Adrenal gland (tissue), 12 donors: ENCODE measurements around the gene LTBP2. TPM values are rescaled to one million over a fixed set of nuclear protein-coding genes. Genes with fewer than 3 reads are reported as not detected.
A peak's percentile ranks its signal among the peaks of the same experiment; 100 is the strongest.

Experiments
- DNase-seq, 7 donors: peaks; one replicate each; pipeline ENCODE4 v3.0.0-alpha.2; 2019 to 2020
- H3K27ac ChIP-seq, 5 donors: fragments of 200-600 bp; sonication (generic) in 4 of 5; 1 replicate in 3 of 5; 2 replicates in 2 of 5; pipeline versions ENCODE4 v1.5.1 to v1.8.0; 2016 to 2020; ENCODE audit warnings: mild to moderate bottlenecking in 1 of 5
- H3K27me3 ChIP-seq: fragments of 200-600 bp; 2 replicates; pipeline ENCODE4 v1.8.0; 2021
- H3K36me3 ChIP-seq, 2 donors: fragments of 200-600 bp; replicated peaks in 1 of 2; 1 replicate in 1 of 2; 2 replicates in 1 of 2; pipeline versions ENCODE4 v1.5.1 to v1.8.0; 2018 to 2022
- H3K4me1 ChIP-seq, 2 donors: fragments of 200-600 bp; replicated peaks in 1 of 2; 1 replicate in 1 of 2; 2 replicates in 1 of 2; pipeline versions ENCODE4 v1.5.1 to v1.8.0; 2018 to 2021
- H3K4me3 ChIP-seq, 4 donors: fragments of 200-600 bp; sonication (generic) in 3 of 4; one replicate each; pipeline ENCODE4 v1.5.1; 2016 to 2018
- H3K9me3 ChIP-seq, 3 donors: fragments of 200-600 bp; sonication (generic) in 1 of 3; replicated peaks in 1 of 3; 1 replicate in 2 of 3; 2 replicates in 1 of 3; pipeline versions ENCODE4 v1.5.1 to v1.8.0; 2016 to 2021
- POLR2A ChIP-seq, 2 donors: fragments of 450-650 bp; IDR thresholded peaks; one replicate each; pipeline ENCODE4 v1.6.1; 2017; ENCODE audit warnings: antibody characterized with exemption in 2 of 2, mild to moderate bottlenecking in 2 of 2, moderate library complexity in 1 of 2
- WGBS, 4 donors: extraction: QIAGEN DNeasy Blood & Tissue Kit in 2 of 4; methylation state at CpG; one replicate each; pipeline versions ENCODE4 v1.1.5 to v1.1.7; 2013 to 2017; 5-methylcytosine and 5-hydroxymethylcytosine counted together
- intact Hi-C, 2 donors: fragments of 100-400 bp; cut with DNase I; formaldehyde crosslinking; loops; one replicate each; pipeline versions ENCODE4 v1.14.1 to v1.15.0; 2022 to 2023
- polyA plus RNA-seq, 3 donors: library from polyadenylated mRNA; stranded (reverse); fragments of 200-250 nt in 2 of 3; fragments of 350-450 nt in 1 of 3; fragmentation: Illumina TruSeq in 1 of 3; extraction: RNeasy Lipid Tissue Mini Kit (QIAGEN cat#74804) in 1 of 3; gene quantifications; one replicate each; pipeline ENCODE4 v1.2.3, GENCODE V29; 2013 to 2014
- total RNA-seq, 9 donors: library from RNA; depleted of rRNA in 4 of 9; stranded (reverse); fragments of >200 nt in 4 of 9; fragments of 120-200 nt in 1 of 9; fragmentation: NEBNext Ultra II Directional in 1 of 9; extraction: Animal tissue kit (Norgen Biotek cat#: 25700) in 1 of 9; gene quantifications; one replicate each; pipeline versions ENCODE4 v1.1.0 to v1.2.4, GENCODE V29; 2013 to 2023
- TF ChIP-seq, protein P1 (sequence below), 6 experiments: fragments of 450-650 bp in 4 of 6; fragments of 200-600 bp in 2 of 6; sonication (generic) in 1 of 6; IDR thresholded peaks; 1 replicate in 5 of 6; 2 replicates in 1 of 6; pipeline versions ENCODE4 v1.5.1 to v1.8.0; 2016 to 2021; ENCODE audit warnings: antibody characterized with exemption in 6 of 6, mild to moderate bottlenecking in 2 of 6, moderate library complexity in 1 of 6
- donor health status: healthy with polysubstance abuse.
- donor health status: Bipolar disorder and iron deficiency.
- donor health status: DM: yes; HTN: yes; CAD: no.
- donor health status: DM: no; HTN: no; CAD: no.
- donor health status: DM: no; HTN: no; CAD: no.
- donor health status: DM: yes; HTN: yes; CAD: no.

LTBP2 gene
- total and polyA plus RNA-seq, 12 donors: 2.1 to 17.0 (median 6.2) TPM

- H3K27me3 ChIP-seq: no peaks in the 10 kb centered on the region
- no peak overlapping the region for H3K4me3 ChIP-seq
- intact Hi-C loops: no loop called here
- no peaks in the 10 kb centered on the region for H3K36me3 ChIP-seq
- WGBS, 4 donors: 86 to 90% methylated on average over 1 of the region's 1 CpG; no CpG with 5 or more reads in 2 of the 4 donors
- no peak overlapping the region for H3K27ac ChIP-seq
- no peak for DNase-seq
- no peak for TF ChIP-seq POLR2A (IDR thresholded peaks at IDR 0.05)
- TF ChIP-seq, protein P1, sequence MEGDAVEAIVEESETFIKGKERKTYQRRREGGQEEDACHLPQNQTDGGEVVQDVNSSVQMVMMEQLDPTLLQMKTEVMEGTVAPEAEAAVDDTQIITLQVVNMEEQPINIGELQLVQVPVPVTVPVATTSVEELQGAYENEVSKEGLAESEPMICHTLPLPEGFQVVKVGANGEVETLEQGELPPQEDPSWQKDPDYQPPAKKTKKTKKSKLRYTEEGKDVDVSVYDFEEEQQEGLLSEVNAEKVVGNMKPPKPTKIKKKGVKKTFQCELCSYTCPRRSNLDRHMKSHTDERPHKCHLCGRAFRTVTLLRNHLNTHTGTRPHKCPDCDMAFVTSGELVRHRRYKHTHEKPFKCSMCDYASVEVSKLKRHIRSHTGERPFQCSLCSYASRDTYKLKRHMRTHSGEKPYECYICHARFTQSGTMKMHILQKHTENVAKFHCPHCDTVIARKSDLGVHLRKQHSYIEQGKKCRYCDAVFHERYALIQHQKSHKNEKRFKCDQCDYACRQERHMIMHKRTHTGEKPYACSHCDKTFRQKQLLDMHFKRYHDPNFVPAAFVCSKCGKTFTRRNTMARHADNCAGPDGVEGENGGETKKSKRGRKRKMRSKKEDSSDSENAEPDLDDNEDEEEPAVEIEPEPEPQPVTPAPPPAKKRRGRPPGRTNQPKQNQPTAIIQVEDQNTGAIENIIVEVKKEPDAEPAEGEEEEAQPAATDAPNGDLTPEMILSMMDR (IDR thresholded peaks at IDR 0.05): peak in 2 of 6 experiments; percentile 2 to 10
- no peaks in the 10 kb centered on the region for H3K9me3 ChIP-seq
- H3K4me1 ChIP-seq: no peaks in the 10 kb centered on the region
Measured at GRCh38 chr14:74549588-74549987, 62.4 kb downstream of the LTBP2 start.

GRCh38 chr14:74548881-74549280 lies 63.2 kb downstream of the LTBP2 start:
- Histone ChIP-seq H3K27me3 (no peaks in the 10 kb centered on the region), H3K4me3 (no peak overlapping the region), H3K27ac (no peak overlapping the region), H3K9me3 (no peaks in the 10 kb centered on the region), H3K36me3 (no peaks in the 10 kb centered on the region), H3K4me1 (no peaks in the 10 kb centered on the region)
- no peak for TF ChIP-seq POLR2A (IDR thresholded peaks at IDR 0.05)
- TF ChIP-seq, protein P1 (IDR thresholded peaks at IDR 0.05): no peak
- peak in 3 of 7 donors; percentile 37 to 69 (median 49) for DNase-seq
- WGBS, 4 donors: 81 to 95% (median 86%) methylated on average over 3 of the region's 3 CpGs
- intact Hi-C loops: no loop called here

DNA sequence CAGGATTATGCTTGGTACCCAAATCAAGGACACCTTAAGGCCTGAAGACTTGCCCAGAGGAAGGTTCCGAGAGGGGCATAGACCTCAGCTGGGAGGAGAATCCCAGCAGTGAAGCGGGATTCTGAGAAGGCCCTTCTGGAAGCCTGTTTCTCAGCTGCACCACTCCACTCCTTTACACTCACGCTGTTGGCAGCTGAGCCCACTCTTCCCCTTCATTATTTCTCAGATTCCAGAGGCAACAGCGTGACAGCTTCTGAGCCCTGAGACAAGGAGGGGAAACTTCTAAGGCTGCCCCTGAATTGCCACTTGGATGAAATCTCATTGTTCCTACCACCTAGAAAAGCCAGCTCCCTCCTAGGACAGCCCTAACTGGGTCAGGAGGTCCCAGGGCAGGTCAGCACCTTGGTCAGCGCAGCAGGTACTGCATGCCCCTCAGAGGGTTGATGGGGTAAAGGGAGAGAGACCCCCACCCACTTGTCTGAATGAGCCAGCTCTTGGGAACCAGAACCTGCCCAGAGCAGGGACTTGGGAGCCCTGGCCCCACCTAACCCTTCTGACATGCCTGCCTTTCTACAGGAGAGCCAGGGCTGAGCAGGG lies 64.6 kb downstream of the LTBP2 start:
- H3K27ac ChIP-seq: no peak overlapping the region

GRCh38 chr14:74546416-74546815 lies 65.6 kb downstream of the LTBP2 start:
- WGBS, 4 donors: 38 to 72% (median 61%) methylated on average over 5 to 11 of the region's 11 CpGs
- Histone ChIP-seq H3K36me3 (no peaks in the 10 kb centered on the region), H3K4me1 (no peaks in the 10 kb centered on the region), H3K27ac (no peak overlapping the region), H3K4me3 (no peak overlapping the region), H3K9me3 (no peaks in the 10 kb centered on the region), H3K27me3 (no peaks in the 10 kb centered on the region)
- intact Hi-C loops: no loop called here
- no peak for DNase-seq
- TF ChIP-seq POLR2A (IDR thresholded peaks at IDR 0.05): no peak
- TF ChIP-seq, protein P1 (IDR thresholded peaks at IDR 0.05): no peak

More for the DNA sequence above, 64.6 kb downstream of the LTBP2 start:
- no peaks in the 10 kb centered on the region for H3K4me1 ChIP-seq
- no peaks in the 10 kb centered on the region for H3K27me3 ChIP-seq
- no peaks in the 10 kb centered on the region for H3K9me3 ChIP-seq
- intact Hi-C loops: no loop called here
- H3K4me3 ChIP-seq: no peak overlapping the region
- TF ChIP-seq, protein P1 (IDR thresholded peaks at IDR 0.05): no peak
- no peak for TF ChIP-seq POLR2A (IDR thresholded peaks at IDR 0.05)
- DNase-seq: no peak
- 80 to 94% (median 92%) methylated on average over 3 to 5 of the region's 5 CpGs for WGBS, 4 donors
- no peaks in the 10 kb centered on the region for H3K36me3 ChIP-seq
